ENCODE results near the gene KIF21B. TPM values are rescaled to one million over a fixed set of nuclear protein-coding genes. Genes with fewer than 3 reads are reported as not detected.

KIF21B gene
- total and polyA plus RNA-seq, 2 experiments from 2014 or later: 0.03 TPM; not detected in 1

DNA sequence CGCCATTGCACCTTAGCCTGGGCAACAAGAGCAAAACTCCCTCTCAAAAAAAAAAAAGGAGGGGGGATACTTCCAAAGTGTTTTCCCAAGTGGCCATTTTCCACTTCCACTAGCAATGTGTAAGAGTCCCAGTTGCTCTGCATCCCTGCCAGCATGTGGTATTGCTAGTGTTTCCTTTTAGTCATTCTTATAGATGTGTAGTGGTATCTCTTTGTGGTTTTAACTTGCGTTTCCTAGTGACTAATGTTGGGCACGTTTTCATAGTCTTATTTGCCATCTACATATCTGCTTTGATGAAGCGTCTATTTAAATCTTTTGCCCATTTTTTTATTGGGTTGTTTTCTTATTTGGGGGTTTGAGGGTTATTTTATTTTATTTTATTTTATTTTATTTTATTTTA is 97.7 kb downstream of the KIF21B start:
- Histone ChIP-seq H3K9me3 (ENCODE audit: low read depth) (no peaks in the 10 kb centered on the region), H3K4me2 (ENCODE audit: unreplicated experiment) (no peak overlapping the region), H3K9ac (no peak overlapping the region), H3K27me3 (replicated peaks; ENCODE audit: insufficient read depth) (peaks cover 37% of the 10 kb centered on the region), H3K27ac (no peak overlapping the region), H3F3A (ENCODE audit: insufficient read depth) (no peaks in the 10 kb centered on the region), H3K36me3 (ENCODE audit: low read depth) (no peaks in the 10 kb centered on the region), H3K4me1 (ENCODE audit: insufficient read depth) (no peaks in the 10 kb centered on the region), H3K79me2 (ENCODE audit: insufficient read depth) (no peaks in the 10 kb centered on the region), H2AFZ (no peak overlapping the region), H3K4me3 (no peak overlapping the region), H4K20me1 (ENCODE audit: insufficient read depth) (no peaks in the 10 kb centered on the region), H3K9me2 (ENCODE audit: insufficient read depth) (no peaks in the 10 kb centered on the region)
- in situ Hi-C loops (cut with MboI): no loop called here
- peak; percentile 42 for DNase-seq
- 47 to 52% methylated on average over 4 of the region's 4 CpGs for WGBS, 2 experiments (ENCODE audit: low coverage in 1 of 2, low lambda C conversion rate in 2 of 2, missing lambda C conversion rate in 2 of 2)
- TF ChIP-seq EZH2 (IDR thresholded peaks at IDR 0.05; ENCODE audit: insufficient read depth, poor library complexity, severe bottlenecking) (no peak), EZH2phosphoT487 (IDR thresholded peaks at IDR 0.05; ENCODE audit: insufficient read depth, low read depth) (no peak)

DNA sequence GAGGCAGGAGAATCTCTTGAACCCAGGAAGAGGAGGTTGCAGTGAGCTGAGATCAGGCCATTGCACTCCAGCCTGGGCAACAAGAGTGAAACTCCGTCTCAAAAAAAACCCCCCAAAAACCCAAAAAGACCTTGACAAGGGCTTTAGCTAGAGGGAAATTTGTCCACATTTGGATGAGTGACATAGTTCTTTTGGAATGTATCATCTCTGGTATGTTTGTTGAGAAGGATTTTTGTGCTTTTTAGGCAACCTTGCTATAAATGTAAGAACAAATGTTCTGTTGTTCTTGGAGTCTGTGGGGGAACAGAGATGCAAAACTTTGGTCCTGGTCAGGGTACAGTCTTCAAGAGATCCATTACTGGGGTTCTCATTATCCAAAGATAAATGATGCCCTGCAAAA is 99.9 kb downstream of the KIF21B start:
- Histone ChIP-seq H3K9me2 (ENCODE audit: insufficient read depth) (no peaks in the 10 kb centered on the region), H4K20me1 (ENCODE audit: insufficient read depth) (no peaks in the 10 kb centered on the region), H3K4me2 (ENCODE audit: unreplicated experiment) (no peak overlapping the region), H3K9me3 (ENCODE audit: low read depth) (no peaks in the 10 kb centered on the region), H3K4me3 (no peak overlapping the region), H3K79me2 (ENCODE audit: insufficient read depth) (no peaks in the 10 kb centered on the region), H3K27ac (no peak overlapping the region), H3K36me3 (ENCODE audit: low read depth) (no peaks in the 10 kb centered on the region), H2AFZ (no peak overlapping the region), H3F3A (ENCODE audit: insufficient read depth) (no peaks in the 10 kb centered on the region), H3K27me3 (replicated peaks; ENCODE audit: insufficient read depth) (peaks cover 40% of the 10 kb centered on the region), H3K4me1 (ENCODE audit: insufficient read depth) (no peaks in the 10 kb centered on the region), H3K9ac (no peak overlapping the region)
- in situ Hi-C loops (cut with MboI): no loop called here
- peak; percentile 23 for DNase-seq
- 92 to 94% methylated on average over 1 of the region's 1 CpG for WGBS, 2 experiments (ENCODE audit: low coverage in 1 of 2, low lambda C conversion rate in 2 of 2, missing lambda C conversion rate in 2 of 2)
- TF ChIP-seq EZH2 (IDR thresholded peaks at IDR 0.05; ENCODE audit: insufficient read depth, poor library complexity, severe bottlenecking) (no peak), EZH2phosphoT487 (IDR thresholded peaks at IDR 0.05; ENCODE audit: insufficient read depth, low read depth) (no peak)

DNA sequence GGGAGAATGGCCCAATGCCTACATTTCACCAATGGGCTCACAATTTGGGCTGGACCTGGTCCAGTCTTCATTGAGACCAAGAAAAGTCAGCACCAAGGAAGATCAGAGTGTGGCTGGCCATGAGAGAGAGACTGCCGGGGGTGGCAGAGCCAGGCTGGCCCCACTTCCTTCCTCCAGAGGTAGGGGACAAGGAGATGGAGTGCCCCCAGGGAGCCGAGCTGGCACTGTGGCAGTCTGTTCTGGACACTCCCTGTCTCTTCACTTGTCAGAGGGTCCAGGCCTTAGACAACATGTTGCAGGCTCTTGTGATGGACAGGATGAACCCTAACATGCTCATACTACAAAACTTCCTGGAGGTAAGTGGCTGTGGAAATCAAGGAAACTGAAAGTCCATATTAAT is 101.1 kb downstream of the KIF21B start:
- in situ Hi-C loops (cut with MboI): no loop called here
- Histone ChIP-seq H3K36me3 (ENCODE audit: low read depth) (no peaks in the 10 kb centered on the region), H3K4me3 (no peak overlapping the region), H3K4me2 (ENCODE audit: unreplicated experiment) (no peak overlapping the region), H3K4me1 (ENCODE audit: insufficient read depth) (no peaks in the 10 kb centered on the region), H3F3A (ENCODE audit: insufficient read depth) (no peaks in the 10 kb centered on the region), H3K9me3 (ENCODE audit: low read depth) (no peaks in the 10 kb centered on the region), H2AFZ (no peak overlapping the region), H3K79me2 (ENCODE audit: insufficient read depth) (no peaks in the 10 kb centered on the region), H3K27me3 (replicated peaks; ENCODE audit: insufficient read depth) (peaks cover 33% of the 10 kb centered on the region), H3K9ac (no peak overlapping the region), H4K20me1 (ENCODE audit: insufficient read depth) (no peaks in the 10 kb centered on the region), H3K9me2 (ENCODE audit: insufficient read depth) (no peaks in the 10 kb centered on the region), H3K27ac (no peak overlapping the region)
- TF ChIP-seq EZH2 (IDR thresholded peaks at IDR 0.05; ENCODE audit: insufficient read depth, poor library complexity, severe bottlenecking): no peak
- TF ChIP-seq EZH2phosphoT487 (IDR thresholded peaks at IDR 0.05; ENCODE audit: insufficient read depth, low read depth): no peak
- no peak for DNase-seq
- WGBS, 2 experiments (ENCODE audit: low coverage in 1 of 2, low lambda C conversion rate in 2 of 2, missing lambda C conversion rate in 2 of 2): 50 to 58% methylated on average over 2 of the region's 2 CpGs

DNA sequence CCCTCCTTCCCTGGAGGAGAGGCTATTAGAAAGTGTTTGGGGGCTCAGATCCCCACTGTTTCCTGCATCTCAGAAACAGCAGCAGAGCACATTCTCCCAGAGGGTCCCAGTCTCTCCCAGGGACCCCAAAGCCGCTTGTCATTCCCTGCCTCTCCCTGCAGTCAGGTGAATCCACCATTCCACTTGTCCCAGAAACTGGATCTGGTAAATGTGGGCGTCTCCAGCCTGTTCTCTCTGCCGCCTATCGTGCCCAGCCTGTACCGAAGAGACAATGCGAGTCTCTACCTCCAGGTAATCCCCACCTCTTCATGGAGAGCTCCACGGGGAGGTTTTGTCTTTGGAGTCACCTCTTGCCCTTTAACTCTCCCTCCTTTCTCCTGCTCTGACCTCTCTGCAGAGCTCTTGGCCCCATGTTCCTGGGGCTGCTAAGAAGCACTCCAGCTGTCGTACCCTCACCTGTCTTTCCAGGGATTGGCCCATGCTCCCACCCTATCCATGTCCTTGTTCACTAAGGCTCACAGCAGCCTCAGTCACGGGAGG is 101.9 kb downstream of the KIF21B start:
- DNase-seq: no peak

More for the DNA sequence above, 101.9 kb downstream of the KIF21B start:
- no peaks in the 10 kb centered on the region for H3K9me3 ChIP-seq (ENCODE audit: low read depth)
- H3K79me2 ChIP-seq (ENCODE audit: insufficient read depth): no peaks in the 10 kb centered on the region
- no peak overlapping the region for H3K4me3 ChIP-seq
- TF ChIP-seq EZH2phosphoT487 (IDR thresholded peaks at IDR 0.05; ENCODE audit: insufficient read depth, low read depth) (no peak), EZH2 (IDR thresholded peaks at IDR 0.05; ENCODE audit: insufficient read depth, poor library complexity, severe bottlenecking) (no peak)
- no peaks in the 10 kb centered on the region for H4K20me1 ChIP-seq (ENCODE audit: insufficient read depth)
- in situ Hi-C loops (cut with MboI): no loop called here
- H3K9ac ChIP-seq: no peak overlapping the region
- H3K9me2 ChIP-seq (ENCODE audit: insufficient read depth): no peaks in the 10 kb centered on the region
- H3K27me3 ChIP-seq (replicated peaks; ENCODE audit: insufficient read depth): peaks cover 33% of the 10 kb centered on the region
- no peaks in the 10 kb centered on the region for H3F3A ChIP-seq (ENCODE audit: insufficient read depth)
- 36 to 44% methylated on average over 9 of the region's 9 CpGs for WGBS, 2 experiments (ENCODE audit: low coverage in 1 of 2, low lambda C conversion rate in 2 of 2, missing lambda C conversion rate in 2 of 2)
- H3K36me3 ChIP-seq (ENCODE audit: low read depth): no peaks in the 10 kb centered on the region
- H2AFZ ChIP-seq: no peak overlapping the region
- H3K4me2 ChIP-seq (ENCODE audit: unreplicated experiment): no peak overlapping the region
- no peaks in the 10 kb centered on the region for H3K4me1 ChIP-seq (ENCODE audit: insufficient read depth)
- no peak overlapping the region for H3K27ac ChIP-seq

Small RNA genes within 50 kb of the gene (small RNA-seq; reads per million reads assigned to genes)
- not detected for gene RNU6-704P (ENCODE audit: low read depth, low replicate concordance)

Other genes with a start within 250 kb of the KIF21B start
- not detected in 2 replicates for gene GPR25, start 150.7 kb downstream of the KIF21B start, total RNA-seq (2014; rRNA removed; shearing (Covaris generic))
- gene GPR25, start 150.7 kb downstream of the KIF21B start, polyA plus RNA-seq (2016; fragmentation: Nextera tagmentation; extraction: Ambion mirVana): not detected in 2 replicates
- gene INAVA, start 128.8 kb downstream of the KIF21B start, total RNA-seq (2014; rRNA removed; shearing (Covaris generic)): not detected in 2 replicates
- gene INAVA, start 128.8 kb downstream of the KIF21B start, polyA plus RNA-seq (2016; fragmentation: Nextera tagmentation; extraction: Ambion mirVana): not detected in 2 replicates
- gene CACNA1S, start 88.7 kb upstream of the KIF21B start, total RNA-seq (2014; rRNA removed; shearing (Covaris generic)): not detected in 2 replicates
- not detected in 2 replicates for gene CACNA1S, start 88.7 kb upstream of the KIF21B start, polyA plus RNA-seq (2016; fragmentation: Nextera tagmentation; extraction: Ambion mirVana)
- not detected in 2 replicates for gene ASCL5, start 103.5 kb upstream of the KIF21B start, total RNA-seq (2014; rRNA removed; shearing (Covaris generic))
- not detected in 2 replicates for gene ASCL5, start 103.5 kb upstream of the KIF21B start, polyA plus RNA-seq (2016; fragmentation: Nextera tagmentation; extraction: Ambion mirVana)
- 77.9 and 81.0 TPM in 2 replicates for gene TMEM9, start 130.8 kb upstream of the KIF21B start, total RNA-seq (2014; rRNA removed; shearing (Covaris generic))
- 70.3 and 76.8 TPM in 2 replicates for gene TMEM9, start 130.8 kb upstream of the KIF21B start, polyA plus RNA-seq (2016; fragmentation: Nextera tagmentation; extraction: Ambion mirVana)
- not detected in 2 replicates for gene IGFN1, start 167.1 kb upstream of the KIF21B start, total RNA-seq (2014; rRNA removed; shearing (Covaris generic))
- not detected in 2 replicates for gene IGFN1, start 167.1 kb upstream of the KIF21B start, polyA plus RNA-seq (2016; fragmentation: Nextera tagmentation; extraction: Ambion mirVana)

Data from GM23248 (cell line).